Activated CD4-positive, alpha-beta T cell treated with anti-CD3 and anti-CD28 coated beads, Interleukin-2, Interleukin-4, amounts not matched to agents 100 ng/mL and 50 ng/mL, durations not matched to agents 16 hours and 8 hours (primary cell): ENCODE data around the gene EPHB2.
"Not testable (repeated sequence)": the region's sequence is repeated elsewhere in the genome, so short reads cannot be mapped to it uniquely, and the experiment has no call there.

Experiments used
- DNase-seq: peaks from one replicate; pipeline ENCODE4 v3.0.0-alpha.2; 2020; ENCODE audit warnings: low spot score

EPHB2 gene

DNA sequence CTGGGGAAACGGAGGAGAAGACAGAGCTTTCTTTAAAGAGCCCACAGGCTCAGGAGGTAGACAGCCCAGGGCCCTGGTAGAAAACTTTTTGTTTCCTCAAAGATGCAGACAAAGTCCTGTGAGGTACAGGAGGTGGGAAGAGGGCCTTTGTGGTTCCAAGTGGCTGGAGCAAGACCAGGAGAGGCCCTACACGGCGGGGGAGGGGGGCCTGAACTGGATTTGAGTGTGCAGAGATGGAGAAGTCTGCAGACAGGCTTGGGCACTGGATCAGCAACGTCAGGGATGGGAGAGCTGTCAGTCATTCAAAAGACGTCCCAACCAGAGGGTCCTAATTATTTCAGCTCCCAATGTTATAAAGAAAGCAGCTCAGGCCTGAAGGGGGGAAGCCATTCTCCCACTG lies 126.2 kb downstream of the EPHB2 start:
- DNase-seq: no peak

GRCh38 chr1:22837332-22837731 lies 126.7 kb downstream of the EPHB2 start:
- no peak for DNase-seq

DNA sequence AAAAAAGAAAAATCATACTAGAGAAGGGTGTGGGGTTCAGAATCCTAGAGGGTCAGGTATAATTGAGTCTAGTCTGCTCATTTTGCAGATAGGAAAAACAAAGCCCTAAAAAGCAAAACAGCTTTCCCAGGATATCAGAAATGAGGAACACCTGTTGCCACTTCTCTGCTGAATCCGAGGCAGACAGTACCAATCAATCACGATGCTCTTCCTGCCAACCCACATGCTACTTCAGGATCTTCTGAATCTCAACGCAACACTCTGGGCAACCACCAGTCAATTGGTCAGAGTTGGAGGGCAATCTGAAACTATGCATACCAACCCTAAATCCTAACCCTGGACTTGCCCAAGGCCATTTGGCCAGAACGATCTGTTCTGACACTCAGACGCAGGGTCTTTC lies 128.3 kb downstream of the EPHB2 start:
- DNase-seq: no peak

DNA sequence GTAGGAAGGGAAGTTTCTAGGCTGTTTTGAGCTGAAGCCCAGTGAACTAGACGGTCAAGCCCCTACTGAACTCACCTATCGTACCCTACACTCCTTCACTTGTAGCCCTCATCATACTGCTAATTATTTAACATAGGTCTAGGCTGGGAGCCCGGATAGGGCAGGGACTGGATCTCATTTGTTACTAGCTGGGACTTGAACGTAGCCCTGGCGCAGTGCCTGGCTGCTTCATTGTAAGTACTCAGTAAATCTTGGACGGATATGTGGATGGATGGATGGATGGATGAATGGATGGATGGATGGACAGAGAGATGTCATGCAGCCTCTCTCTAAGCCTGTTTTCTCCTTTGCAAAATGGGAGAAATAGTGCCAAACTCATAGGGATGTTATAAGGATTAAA lies 129.2 kb downstream of the EPHB2 start:
- no peak for DNase-seq

GRCh38 chr1:22841142-22841541 lies 130.5 kb downstream of the EPHB2 start:
- DNase-seq: no peak

DNA sequence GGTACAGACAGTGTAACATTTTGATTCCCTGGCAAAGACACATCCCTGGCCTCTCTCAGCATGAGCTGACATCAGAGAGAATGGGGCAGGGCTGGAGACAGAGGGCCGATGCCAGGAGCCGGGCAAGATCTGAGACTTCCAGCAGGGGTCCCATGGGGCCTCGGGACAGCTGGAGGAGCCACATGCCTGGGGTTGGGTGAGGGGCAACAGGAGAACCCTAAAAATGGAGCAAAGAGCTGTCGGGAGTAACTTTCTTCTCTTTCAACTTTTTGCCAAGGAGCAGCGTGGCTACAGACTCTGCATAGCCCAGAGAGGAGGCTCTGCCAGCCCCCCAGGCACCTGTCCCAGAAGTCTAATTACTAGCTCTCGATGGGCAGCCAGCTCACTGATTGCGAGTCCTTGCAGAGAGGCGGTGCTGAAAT lies 131.2 kb downstream of the EPHB2 start:
- no peak for DNase-seq

DNA sequence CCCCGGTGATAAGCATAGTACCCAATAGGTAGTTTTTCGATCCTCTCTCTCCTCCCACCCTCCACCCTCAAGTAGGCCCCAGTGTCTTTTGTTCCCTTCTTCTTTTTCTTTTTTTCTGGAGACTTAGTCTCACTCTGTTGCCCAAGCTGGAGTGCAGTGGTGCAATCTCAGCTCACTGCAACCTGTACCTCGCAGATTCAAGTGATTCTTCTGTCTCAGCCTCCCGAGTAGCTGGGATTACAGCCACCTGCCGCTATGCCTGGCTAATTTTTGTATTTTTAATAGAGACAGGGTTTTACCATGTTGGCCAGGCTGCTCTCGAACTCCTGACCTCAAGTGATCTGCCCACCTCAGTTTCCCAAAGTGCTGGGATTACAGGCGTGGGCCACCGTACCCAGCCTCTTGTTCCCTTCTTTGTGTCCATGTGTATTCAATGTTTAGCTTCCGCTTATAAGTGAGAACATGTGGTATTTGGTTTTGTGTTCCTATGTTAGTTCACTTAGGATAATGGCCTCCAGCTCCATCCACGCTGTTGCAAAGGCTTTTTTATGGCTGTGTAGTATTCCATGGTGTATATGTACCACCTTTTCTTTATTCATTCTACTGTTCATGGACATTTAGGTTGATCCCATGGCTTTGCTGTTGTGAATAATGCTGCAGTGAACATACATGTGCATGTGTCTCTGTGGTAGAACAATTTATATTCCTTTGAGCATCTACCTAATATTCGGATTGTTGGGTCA lies 133.0 kb downstream of the EPHB2 start:
- not testable (repeated sequence) for DNase-seq

- no peak for DNase-seq
These were observed 134.0 kb downstream of the EPHB2 start for GRCh38 chr1:22844621-22845020.

DNA sequence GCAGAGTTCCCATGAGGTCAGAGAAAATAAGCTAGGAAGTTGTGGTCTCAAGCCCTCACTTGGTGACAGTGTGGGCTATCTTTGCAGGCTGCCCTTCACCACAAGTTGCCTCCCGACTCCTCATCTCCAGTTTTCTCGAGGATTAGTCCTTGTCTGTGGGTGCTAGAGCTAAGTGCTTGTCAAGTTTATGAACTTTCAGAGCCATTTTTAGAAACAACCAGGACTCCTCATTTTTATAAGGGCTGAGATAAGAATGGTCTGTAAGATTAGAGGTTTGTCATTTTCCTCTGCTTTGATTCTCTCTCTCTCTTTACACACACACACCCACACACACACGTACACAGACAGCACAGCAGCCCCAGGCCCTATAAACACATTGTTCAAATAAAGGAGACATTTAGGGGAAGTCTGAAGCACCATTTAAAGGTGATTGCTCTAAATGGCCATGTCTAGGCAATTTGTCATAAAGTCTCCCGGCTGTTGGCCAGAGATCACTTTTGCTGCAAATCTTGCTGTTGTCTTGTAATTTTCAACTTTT lies 134.8 kb downstream of the EPHB2 start:
- no peak for DNase-seq

- DNase-seq: no peak
These were observed 135.8 kb downstream of the EPHB2 start for GRCh38 chr1:22846458-22846857.

DNA sequence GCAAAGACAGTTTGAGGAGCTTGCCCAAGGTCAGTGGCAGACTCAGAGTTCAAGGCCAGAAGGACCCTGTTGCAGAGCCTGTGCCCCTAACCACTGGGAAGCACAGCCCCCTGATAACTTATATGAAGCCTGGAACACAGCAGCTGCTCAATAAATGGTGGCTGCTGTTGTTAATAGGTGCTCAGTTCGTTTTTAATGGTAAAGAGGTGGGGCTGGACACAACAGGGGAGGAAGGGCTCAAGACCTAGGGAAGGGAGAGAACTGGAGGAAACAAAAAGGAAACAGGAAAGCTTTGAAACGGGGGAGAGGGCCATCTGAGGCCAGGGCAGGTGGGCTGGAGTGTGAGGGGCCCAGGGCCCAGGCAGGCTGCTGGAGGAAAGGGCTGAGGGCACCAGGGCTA lies 136.6 kb downstream of the EPHB2 start:
- no peak for DNase-seq

DNA sequence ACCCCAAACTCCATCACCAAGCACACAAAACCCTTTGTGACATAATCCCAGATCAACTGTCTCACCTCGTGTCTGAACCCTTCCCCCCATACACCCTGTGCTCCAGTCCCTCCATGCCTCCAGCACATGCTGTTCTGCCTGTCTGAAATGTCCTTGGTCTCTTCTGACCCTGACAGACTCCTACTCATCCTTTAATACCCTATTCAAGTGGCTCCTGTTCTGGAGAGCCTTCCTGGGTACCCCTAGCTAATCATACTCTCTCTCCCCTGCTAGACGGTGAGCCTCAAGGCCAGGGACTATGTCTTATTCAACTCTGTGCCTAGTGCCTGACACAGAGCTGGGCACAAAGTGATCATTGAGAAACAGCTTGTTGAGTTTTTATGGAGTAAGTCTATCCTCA lies 137.1 kb downstream of the EPHB2 start:
- DNase-seq: no peak

DNA sequence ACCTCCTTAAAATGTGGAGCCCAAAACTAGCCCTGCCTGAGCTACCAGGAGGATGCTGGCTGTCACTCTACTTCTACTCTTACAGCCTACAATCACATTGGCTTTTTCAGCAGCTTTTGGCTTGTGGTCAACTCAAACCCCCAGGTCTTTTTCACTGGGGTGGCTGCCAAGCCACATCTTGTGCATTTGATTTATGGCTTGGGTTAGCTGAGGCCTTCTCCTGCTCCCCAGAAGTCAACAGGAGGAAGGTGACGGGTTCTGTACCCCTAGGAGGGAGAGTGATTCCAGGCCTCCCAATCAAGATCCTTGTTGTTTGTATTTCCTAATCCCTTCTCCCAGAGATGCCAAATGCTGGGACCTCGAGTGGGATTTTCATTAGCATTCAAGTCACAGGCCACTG lies 137.8 kb downstream of the EPHB2 start:
- no peak for DNase-seq

- no peak for DNase-seq
These were observed 139.1 kb downstream of the EPHB2 start for GRCh38 chr1:22849770-22850169.

GRCh38 chr1:22850281-22850680 lies 139.6 kb downstream of the EPHB2 start:
- no peak for DNase-seq

GRCh38 chr1:22850681-22851080 lies 140.0 kb downstream of the EPHB2 start:
- DNase-seq: no peak

DNA sequence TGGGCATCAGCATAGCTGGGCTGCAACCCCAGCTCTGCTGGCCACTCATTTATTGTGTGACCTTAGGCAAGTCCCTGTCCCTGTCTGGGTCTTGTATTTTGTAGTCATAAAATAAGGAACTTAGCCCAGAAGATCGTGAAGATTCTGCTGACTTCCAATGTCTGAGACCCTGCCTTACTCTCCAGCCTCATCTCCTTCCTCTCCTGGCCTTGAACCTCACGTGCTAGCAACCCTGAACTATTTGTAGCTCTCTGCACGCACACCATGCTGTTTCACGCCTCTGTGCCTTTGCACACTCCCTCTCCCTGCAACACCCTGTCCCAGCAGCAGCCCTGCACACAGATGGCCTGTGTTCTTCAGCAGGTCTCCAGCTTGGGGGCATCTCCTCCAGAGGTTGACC lies 140.9 kb downstream of the EPHB2 start:
- DNase-seq: no peak

- DNase-seq: no peak
These were observed 141.6 kb downstream of the EPHB2 start for GRCh38 chr1:22852144-22852655.

DNA sequence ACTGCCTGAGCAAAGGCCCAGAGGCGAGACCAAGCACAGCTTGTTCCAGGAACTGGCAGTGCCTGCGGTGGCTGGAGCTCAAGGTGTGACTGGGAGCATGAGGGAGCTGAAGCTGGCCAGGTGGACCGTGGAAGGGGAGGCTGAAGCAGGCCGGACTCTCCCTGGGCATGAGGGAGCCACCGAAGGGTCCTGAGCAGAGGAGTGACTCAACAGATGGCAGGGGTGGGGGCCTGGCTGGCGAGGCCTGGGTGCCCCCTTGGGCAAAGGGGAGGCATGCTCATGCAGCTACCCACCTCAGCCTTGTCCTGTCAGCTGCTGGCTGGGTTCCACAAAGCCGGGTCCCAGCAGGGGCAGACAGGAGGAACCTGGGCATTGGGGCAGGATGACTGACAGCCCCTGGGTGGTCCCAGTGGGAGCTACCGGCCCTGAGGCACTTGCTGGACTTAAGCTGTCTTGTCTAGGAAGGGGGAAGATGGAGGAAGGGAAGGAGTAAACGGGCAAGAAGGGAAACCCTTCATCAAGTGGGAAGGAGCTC lies 143.1 kb downstream of the EPHB2 start:
- DNase-seq: no peak

GRCh38 chr1:22854688-22855565 lies 144.3 kb downstream of the EPHB2 start:
- DNase-seq: no peak

DNA sequence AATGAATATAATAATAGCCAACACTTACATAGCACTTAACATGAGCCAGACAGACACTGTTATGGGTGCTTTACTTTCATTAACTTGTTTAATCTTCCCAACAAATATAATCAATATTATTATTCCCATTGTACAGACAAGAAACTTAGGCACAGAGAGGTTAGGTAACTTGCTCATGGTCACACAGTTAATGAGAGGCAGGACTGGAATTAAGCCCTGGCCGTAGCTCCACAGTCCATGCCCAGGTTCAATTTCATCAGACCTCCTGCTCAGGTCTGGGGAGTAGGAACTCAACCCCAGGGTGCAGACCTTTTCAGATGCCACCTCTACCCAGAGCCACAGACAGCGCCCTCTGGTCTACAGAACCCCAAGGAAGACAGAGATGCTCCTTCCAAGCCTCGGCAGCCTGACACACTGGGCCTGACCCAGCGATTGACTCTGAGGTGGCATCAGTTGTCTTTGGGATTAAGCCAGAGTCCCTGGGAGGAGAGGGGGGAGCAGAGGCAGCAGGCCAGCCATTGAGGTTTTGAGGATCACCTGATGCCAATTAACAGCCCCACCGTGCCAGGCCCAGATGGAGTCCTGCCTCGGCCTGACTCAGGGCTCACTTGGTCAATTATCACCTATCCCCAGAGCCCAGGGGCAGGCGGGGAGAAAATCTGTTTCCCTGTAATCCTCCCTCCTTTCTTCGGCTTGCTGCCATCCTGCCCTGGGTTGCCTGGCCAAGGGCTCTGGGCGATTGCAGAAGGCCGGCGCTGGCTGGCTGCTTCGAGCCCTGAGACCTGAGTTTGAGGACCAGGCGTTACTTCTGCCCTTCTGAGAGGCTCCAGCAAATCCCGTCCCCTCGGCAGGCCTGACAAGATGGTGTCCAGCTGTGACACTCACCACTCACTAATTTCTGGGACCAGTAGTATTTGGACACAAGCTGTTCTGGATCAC lies 145.3 kb downstream of the EPHB2 start:
- DNase-seq: no peak

DNA sequence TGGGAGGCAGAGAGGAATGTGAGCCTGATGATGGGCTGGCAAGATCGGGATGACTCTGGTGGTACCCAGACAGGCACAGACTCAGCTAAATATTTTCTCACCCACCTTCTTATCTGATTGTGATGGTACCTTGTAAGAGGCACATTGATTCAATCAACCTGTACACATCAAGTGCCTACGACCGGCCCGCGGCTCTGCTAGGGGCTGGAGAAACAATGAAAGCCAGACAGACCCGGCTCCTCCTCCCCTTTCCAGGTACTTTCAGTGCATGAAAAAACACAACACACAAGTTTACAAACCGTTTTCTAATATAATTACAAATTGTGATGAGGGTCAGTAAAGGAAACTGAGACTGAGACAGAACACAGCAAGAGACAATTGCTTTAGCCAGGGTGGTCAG lies 147.0 kb downstream of the EPHB2 start:
- DNase-seq: no peak
